Measurements from ENCODE around the gene PRR18. TPM values are rescaled to one million over a fixed set of nuclear protein-coding genes. Genes with fewer than 3 reads are reported as not detected.

Gene PRR18
- total RNA-seq, 2 experiments from 2014 or later, result not detected

DNA sequence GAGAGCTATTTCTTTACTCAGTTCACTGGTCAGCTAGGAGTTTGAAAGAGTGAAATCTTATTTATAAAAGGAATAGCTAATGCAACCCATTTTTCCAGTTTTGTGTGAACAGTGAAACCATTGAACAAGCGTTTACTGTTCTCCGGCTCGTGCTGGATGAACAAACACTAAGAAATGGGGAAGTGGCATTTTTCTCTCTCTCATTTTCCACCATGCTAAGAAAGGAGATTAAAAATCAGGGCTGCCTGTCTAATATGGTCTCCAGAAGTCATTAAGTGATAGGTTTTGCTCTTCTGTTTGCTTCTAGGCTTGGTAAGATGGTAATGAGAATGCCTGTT, 34.9 kb upstream of the PRR18 start:
- peak overlapping the region; percentile 89 for H3K27ac Mint-ChIP-seq
- peaks cover 6% of the 10 kb centered on the region for H3K4me1 Mint-ChIP-seq
- no peaks in the 10 kb centered on the region for H3K9me3 Mint-ChIP-seq
- DNase-seq, result no peak
- H3K4me3 Mint-ChIP-seq, result peak overlapping the region; percentile 84
- ChIA-PET POLR2A (no interaction called here), CTCF (interaction anchor here (0.9 to 1.6 kb wide), 2 partner anchors 38 to 45 kb away, joined by 3 to 5 read pairs; no protein-coding TSS in a partner anchor)
- H3K27me3 Mint-ChIP-seq, result peaks cover 18% of the 10 kb centered on the region
- H3K36me3 Mint-ChIP-seq (ENCODE audit: low read depth), result peaks cover 2% of the 10 kb centered on the region

- Mint-ChIP-seq H3K9me3 (no peaks in the 10 kb centered on the region), H3K4me1 (peaks cover 6% of the 10 kb centered on the region), H3K4me3 (peak within 1 kb of the TSS; percentile 84), H3K27me3 (peaks cover 14% of the 10 kb centered on the region), H3K36me3 (ENCODE audit: low read depth) (peaks cover 2% of the 10 kb centered on the region), H3K27ac (peak within 1 kb of the TSS; percentile 89)
- DNase-seq, result peak; percentile 80
- POLR2A ChIA-PET, result no interaction called here
- CTCF ChIA-PET, result interaction anchor here (0.6 to 1.6 kb wide), 3 partner anchors 39 to 660 kb away, joined by 3 to 5 read pairs (median 3); no protein-coding TSS in a partner anchor
These were observed 34.4 kb upstream of the PRR18 start, which contains the start of gene SFT2D1 for GRCh38 chr6:166342349-166343149. Gene SFT2D1, minus strand, starts transcription at chr6:166342545. Its CDS starts 64 bp downstream, at chr6:166342481.

DNA sequence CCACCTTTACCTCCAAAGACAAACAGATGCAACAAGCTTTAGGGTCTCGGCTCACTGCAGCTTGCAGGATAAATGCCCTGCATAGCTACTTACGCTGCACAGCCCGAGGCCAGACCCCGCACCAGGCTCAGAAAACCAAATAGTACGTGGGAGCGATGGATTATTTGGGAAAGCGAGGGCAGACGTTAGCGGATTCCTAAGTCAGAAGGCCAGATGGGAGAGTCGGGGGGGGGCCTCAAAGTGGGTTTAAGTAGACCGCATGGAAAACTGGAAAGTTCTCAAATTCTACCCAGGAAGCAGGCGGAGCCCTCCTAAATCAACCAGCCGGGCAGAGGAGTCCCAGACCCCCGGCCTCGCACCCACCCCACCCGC, 33.8 kb upstream of the PRR18 start:
- ChIA-PET CTCF (interaction anchor here (0.6 kb wide), 1 partner anchor 659 kb away, joined by 3 read pairs; no protein-coding TSS in a partner anchor), POLR2A (no interaction called here)
- Mint-ChIP-seq H3K4me1 (peaks cover 6% of the 10 kb centered on the region), H3K9me3 (no peaks in the 10 kb centered on the region), H3K27me3 (peaks cover 12% of the 10 kb centered on the region), H3K27ac (peak overlapping the region; percentile 89), H3K4me3 (peak overlapping the region; percentile 84), H3K36me3 (ENCODE audit: low read depth) (peaks cover 3% of the 10 kb centered on the region)
- DNase-seq, result no peak

DNA sequence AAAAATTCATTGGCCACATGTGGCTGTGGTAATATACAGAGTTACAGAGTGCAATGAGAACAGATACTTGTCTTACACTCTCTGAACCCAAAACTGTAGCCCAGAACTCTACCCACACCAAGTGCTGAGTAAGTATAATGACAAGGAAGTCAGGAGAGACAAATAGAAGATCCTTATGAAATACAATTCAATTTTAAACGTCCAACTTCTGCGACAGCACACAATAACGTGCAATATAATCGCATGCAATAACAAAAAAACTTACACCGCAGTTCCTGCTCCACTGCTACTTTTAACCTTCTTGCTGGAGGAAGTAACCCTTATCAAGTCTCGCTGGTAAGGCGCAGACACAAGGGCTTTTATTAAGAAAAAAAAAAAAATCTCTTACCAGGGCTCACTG, 33.3 kb upstream of the PRR18 start:
- no peaks in the 10 kb centered on the region for H3K9me3 Mint-ChIP-seq
- H3K4me1 Mint-ChIP-seq, result peaks cover 6% of the 10 kb centered on the region
- H3K36me3 Mint-ChIP-seq (ENCODE audit: low read depth), result peaks cover 8% of the 10 kb centered on the region
- POLR2A ChIA-PET, result no interaction called here
- peaks cover 9% of the 10 kb centered on the region for H3K27me3 Mint-ChIP-seq
- DNase-seq, result peak; percentile 31
- H3K4me3 Mint-ChIP-seq, result peak overlapping the region; percentile 84
- H3K27ac Mint-ChIP-seq, result peak overlapping the region; percentile 89
- CTCF ChIA-PET, result interaction anchor here (0.6 to 0.7 kb wide), 2 partner anchors 105 to 658 kb away, joined by 3 to 5 read pairs; no protein-coding TSS in a partner anchor

GRCh38 chr6:166338854-166339253, 30.7 kb upstream of the PRR18 start:
- ChIA-PET POLR2A (no interaction called here), CTCF (no interaction called here)
- Mint-ChIP-seq H3K27ac (no peak overlapping the region), H3K36me3 (ENCODE audit: low read depth) (peaks cover 29% of the 10 kb centered on the region), H3K4me3 (no peak overlapping the region), H3K27me3 (no peaks in the 10 kb centered on the region), H3K9me3 (no peaks in the 10 kb centered on the region), H3K4me1 (peaks cover 26% of the 10 kb centered on the region)
- no peak for DNase-seq

GRCh38 chr6:166336847-166337246, 28.7 kb upstream of the PRR18 start:
- peaks cover 40% of the 10 kb centered on the region for H3K36me3 Mint-ChIP-seq (ENCODE audit: low read depth)
- H3K27ac Mint-ChIP-seq, result no peak overlapping the region
- peaks cover 41% of the 10 kb centered on the region for H3K4me1 Mint-ChIP-seq
- DNase-seq, result no peak
- H3K9me3 Mint-ChIP-seq, result no peaks in the 10 kb centered on the region
- ChIA-PET CTCF (interaction anchor here (0.6 to 1.9 kb wide), 5 partner anchors 13 to 74 kb away, joined by 3 to 7 read pairs (median 3); no protein-coding TSS in a partner anchor), POLR2A (no interaction called here)
- no peak overlapping the region for H3K4me3 Mint-ChIP-seq
- no peaks in the 10 kb centered on the region for H3K27me3 Mint-ChIP-seq

- Mint-ChIP-seq H3K9me3 (no peaks in the 10 kb centered on the region), H3K27me3 (no peaks in the 10 kb centered on the region), H3K4me3 (no peak overlapping the region), H3K4me1 (peaks cover 39% of the 10 kb centered on the region), H3K27ac (no peak overlapping the region), H3K36me3 (ENCODE audit: low read depth) (peaks cover 39% of the 10 kb centered on the region)
- ChIA-PET POLR2A (no interaction called here), CTCF (interaction anchor here (1.9 kb wide), 1 partner anchor 46 kb away, joined by 7 read pairs; no protein-coding TSS in a partner anchor)
- no peak for DNase-seq
These were observed 27.4 kb upstream of the PRR18 start for GRCh38 chr6:166335378-166336302.

DNA sequence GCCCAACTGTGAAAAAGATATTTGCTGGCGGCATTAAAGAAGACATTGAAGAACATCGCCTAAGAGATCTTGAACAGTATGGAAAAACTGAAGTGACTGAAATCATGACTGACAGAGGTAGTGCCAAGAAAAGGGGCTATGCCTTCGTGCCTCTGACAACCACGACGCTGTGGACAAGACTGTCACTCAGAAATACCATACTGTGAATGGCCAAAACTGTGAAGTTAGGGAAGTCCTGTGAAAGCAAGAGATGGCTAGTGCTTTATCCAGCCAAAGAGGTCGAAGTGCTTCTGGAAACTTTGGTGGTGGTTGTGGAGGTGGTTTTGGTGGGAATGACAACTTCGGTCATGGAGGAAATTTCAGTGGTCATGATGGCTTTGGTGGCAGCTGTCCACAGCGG, 26.7 kb upstream of the PRR18 start:
- no peaks in the 10 kb centered on the region for H3K9me3 Mint-ChIP-seq
- H3K36me3 Mint-ChIP-seq (ENCODE audit: low read depth), result peaks cover 39% of the 10 kb centered on the region
- no peak overlapping the region for H3K27ac Mint-ChIP-seq
- no peaks in the 10 kb centered on the region for H3K27me3 Mint-ChIP-seq
- DNase-seq, result no peak
- peaks cover 39% of the 10 kb centered on the region for H3K4me1 Mint-ChIP-seq
- ChIA-PET POLR2A (no interaction called here), CTCF (interaction anchor here (1.2 to 1.9 kb wide), 2 partner anchors 47 to 79 kb away, joined by 3 to 7 read pairs; no protein-coding TSS in a partner anchor)
- H3K4me3 Mint-ChIP-seq, result no peak overlapping the region

GRCh38 chr6:166333172-166333995, 25.2 kb upstream of the PRR18 start:
- Mint-ChIP-seq H3K27me3 (no peaks in the 10 kb centered on the region), H3K27ac (peak overlapping the region; percentile 9), H3K4me3 (peak overlapping the region; percentile 0), H3K9me3 (no peaks in the 10 kb centered on the region), H3K36me3 (ENCODE audit: low read depth) (peaks cover 46% of the 10 kb centered on the region), H3K4me1 (peaks cover 39% of the 10 kb centered on the region)
- CTCF ChIA-PET, result no interaction called here
- POLR2A ChIA-PET, result no interaction called here
- peak; percentile 60 for DNase-seq

DNA sequence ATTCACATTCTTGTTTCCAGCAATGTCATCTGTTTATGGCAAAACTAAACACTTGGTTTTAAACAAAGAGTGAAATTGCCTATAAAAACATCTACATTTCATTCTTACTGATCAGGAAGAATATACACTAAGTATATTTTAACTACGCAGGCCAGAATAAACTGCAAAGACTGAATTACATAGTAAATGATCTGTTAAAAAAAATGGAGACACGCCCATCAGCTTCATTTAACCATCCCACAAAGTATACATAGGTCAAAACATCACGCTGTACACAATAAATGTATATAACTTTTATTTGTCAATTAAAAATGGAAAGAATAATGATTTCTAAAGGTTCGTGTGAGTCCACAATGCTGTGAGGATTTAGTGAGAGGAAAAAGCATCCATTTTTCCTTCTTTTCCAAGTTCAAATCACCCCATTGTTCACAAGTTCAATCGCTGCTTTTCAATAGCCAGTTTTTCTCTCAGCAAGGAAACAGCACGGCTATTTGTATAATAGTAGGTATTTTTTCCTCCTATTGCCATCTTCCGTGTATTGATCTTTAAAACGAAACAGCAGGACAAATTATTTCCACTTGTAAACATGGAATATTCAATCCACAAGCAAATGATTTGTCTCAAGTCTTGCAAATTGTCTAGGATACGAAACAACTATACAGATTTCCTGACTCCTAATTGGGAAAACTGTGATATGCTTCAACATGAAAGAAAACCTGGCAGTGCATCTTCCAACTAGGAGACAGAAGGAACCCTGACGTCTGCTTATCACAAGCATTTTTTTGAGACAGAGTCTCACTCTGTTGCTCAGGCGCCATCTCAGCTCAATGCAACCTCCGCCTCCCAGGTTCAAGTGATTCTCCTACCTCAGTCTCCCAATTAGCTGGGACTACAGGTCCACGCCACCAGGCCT, 23.6 kb upstream of the PRR18 start:
- DNase-seq, result no peak
- Mint-ChIP-seq H3K36me3 (ENCODE audit: low read depth) (peaks cover 48% of the 10 kb centered on the region), H3K4me1 (peaks cover 39% of the 10 kb centered on the region), H3K27me3 (no peaks in the 10 kb centered on the region), H3K4me3 (no peak overlapping the region), H3K9me3 (no peaks in the 10 kb centered on the region), H3K27ac (no peak overlapping the region)
- ChIA-PET POLR2A (no interaction called here), CTCF (no interaction called here)

- Mint-ChIP-seq H3K4me1 (peaks cover 36% of the 10 kb centered on the region), H3K9me3 (no peaks in the 10 kb centered on the region), H3K27me3 (no peaks in the 10 kb centered on the region), H3K36me3 (ENCODE audit: low read depth) (peaks cover 40% of the 10 kb centered on the region), H3K27ac (no peak overlapping the region), H3K4me3 (no peak overlapping the region)
- CTCF ChIA-PET, result interaction anchor here (1.0 kb wide), 1 partner anchor 10 kb away, joined by 3 read pairs; no protein-coding TSS in a partner anchor
- POLR2A ChIA-PET, result no interaction called here
- no peak for DNase-seq
These were observed 22.4 kb upstream of the PRR18 start for GRCh38 chr6:166330612-166331011.

Data from activated CD4-positive, alpha-beta T cell treated with anti-CD3 and anti-CD28 coated beads, Interleukin-2, amount 10 ng/mL, durations not matched to agents 7 days and 5 days (primary cell).